Astrocyte of the cerebellum (primary cell): ENCODE results near the gene DNMT3A.

ENCODE experiments used
- DNase-seq: peaks from one replicate; pipeline ENCODE4 v3.0.0-alpha.2; 2011; ENCODE audit warnings: low read depth
- H3K4me3 ChIP-seq: 2 replicates; pipeline ENCODE4 v1.5.1; 2011; ENCODE audit warnings: mild to moderate bottlenecking, low read depth, low read length, moderate library complexity
- in situ Hi-C: cut with HindIII; loops from 2 replicates; pipeline ENCODE4 v1.10.0; 2017; ENCODE audit warnings: low sequenced_read_pairs
- TF ChIP-seq, protein P1 (sequence below): IDR thresholded peaks from 2 replicates; pipeline ENCODE4 v1.5.1; 2012; ENCODE audit warnings: low read length, low read depth, moderate library complexity, mild to moderate bottlenecking; ENCODE audit errors: missing control alignments

DNMT3A gene

GRCh38 chr2:25349397-25349796, 7.7 kb upstream of the DNMT3A start:
- in situ Hi-C loops = no loop called here
- no peak overlapping the region for H3K4me3 ChIP-seq
- peak; percentile 24 for DNase-seq
- TF ChIP-seq, protein P1, sequence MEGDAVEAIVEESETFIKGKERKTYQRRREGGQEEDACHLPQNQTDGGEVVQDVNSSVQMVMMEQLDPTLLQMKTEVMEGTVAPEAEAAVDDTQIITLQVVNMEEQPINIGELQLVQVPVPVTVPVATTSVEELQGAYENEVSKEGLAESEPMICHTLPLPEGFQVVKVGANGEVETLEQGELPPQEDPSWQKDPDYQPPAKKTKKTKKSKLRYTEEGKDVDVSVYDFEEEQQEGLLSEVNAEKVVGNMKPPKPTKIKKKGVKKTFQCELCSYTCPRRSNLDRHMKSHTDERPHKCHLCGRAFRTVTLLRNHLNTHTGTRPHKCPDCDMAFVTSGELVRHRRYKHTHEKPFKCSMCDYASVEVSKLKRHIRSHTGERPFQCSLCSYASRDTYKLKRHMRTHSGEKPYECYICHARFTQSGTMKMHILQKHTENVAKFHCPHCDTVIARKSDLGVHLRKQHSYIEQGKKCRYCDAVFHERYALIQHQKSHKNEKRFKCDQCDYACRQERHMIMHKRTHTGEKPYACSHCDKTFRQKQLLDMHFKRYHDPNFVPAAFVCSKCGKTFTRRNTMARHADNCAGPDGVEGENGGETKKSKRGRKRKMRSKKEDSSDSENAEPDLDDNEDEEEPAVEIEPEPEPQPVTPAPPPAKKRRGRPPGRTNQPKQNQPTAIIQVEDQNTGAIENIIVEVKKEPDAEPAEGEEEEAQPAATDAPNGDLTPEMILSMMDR = no peak

DNA sequence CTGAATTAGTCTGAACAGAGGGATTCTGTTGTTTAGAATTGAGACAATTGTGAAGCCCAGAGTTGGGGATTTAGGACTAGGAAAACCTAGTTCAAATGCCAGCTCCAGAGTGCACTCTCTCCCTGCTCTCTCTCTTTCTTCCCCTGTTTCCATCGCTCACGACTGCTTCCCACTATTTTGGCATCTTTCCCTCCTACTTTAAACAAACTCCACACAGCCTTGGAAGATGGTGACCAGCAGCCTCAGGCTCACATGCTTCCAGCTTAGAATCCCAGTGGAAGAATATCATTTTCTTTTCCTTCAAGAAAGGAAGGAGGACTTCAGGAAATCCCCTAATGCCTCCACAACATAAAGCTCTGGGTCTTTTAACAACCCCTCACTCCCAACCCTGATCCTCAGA, 6.1 kb upstream of the DNMT3A start:
- no peak overlapping the region for H3K4me3 ChIP-seq
- in situ Hi-C loops = no loop called here
- TF ChIP-seq, protein P1 = no peak
- peak; percentile 28 for DNase-seq

GRCh38 chr2:25347205-25347815, 5.6 kb upstream of the DNMT3A start:
- no peak for DNase-seq
- no peak overlapping the region for H3K4me3 ChIP-seq
- in situ Hi-C loops = no loop called here
- TF ChIP-seq, protein P1 = no peak

DNA sequence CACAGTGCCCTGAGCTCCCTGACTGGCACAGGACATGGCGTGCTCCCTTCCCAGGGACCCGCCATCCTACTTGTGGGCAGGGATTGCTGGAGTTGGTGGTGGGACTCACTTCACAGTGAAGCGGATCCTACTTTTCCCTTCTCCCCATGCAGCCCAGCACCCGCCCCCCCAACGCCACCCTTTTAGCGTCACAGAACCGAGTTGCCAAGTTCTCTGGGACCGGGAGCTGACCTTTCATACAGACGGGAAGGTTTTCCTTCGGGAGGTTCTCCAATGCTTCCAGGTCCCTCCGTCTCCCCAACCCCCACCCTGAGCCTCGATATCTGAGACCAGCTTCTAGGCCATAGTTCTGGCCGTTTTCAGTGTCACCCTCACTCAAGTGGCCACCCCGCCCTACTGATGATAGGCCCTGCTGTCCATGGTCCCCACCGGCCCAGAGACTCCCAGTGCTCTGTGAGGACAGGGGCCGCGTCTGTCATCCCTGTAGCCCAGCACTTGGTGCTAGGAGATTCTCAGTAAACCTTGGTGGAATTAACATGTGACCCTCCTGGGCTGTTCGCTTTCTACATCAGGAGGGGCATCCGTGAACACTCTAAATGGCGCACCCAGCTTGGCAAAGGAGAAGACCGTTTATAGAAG, 1.6 kb upstream of the DNMT3A start:
- TF ChIP-seq, protein P1 = no peak
- DNase-seq = no peak
- in situ Hi-C loops = no loop called here
- H3K4me3 ChIP-seq = no peak overlapping the region

GRCh38 chr2:25342372-25343186, 854 bp upstream of the DNMT3A start:
- in situ Hi-C loops = no loop called here
- TF ChIP-seq, protein P1 = peak; percentile 93
- peak; percentile 50 for DNase-seq
- H3K4me3 ChIP-seq = peak overlapping the region; percentile 44

DNA sequence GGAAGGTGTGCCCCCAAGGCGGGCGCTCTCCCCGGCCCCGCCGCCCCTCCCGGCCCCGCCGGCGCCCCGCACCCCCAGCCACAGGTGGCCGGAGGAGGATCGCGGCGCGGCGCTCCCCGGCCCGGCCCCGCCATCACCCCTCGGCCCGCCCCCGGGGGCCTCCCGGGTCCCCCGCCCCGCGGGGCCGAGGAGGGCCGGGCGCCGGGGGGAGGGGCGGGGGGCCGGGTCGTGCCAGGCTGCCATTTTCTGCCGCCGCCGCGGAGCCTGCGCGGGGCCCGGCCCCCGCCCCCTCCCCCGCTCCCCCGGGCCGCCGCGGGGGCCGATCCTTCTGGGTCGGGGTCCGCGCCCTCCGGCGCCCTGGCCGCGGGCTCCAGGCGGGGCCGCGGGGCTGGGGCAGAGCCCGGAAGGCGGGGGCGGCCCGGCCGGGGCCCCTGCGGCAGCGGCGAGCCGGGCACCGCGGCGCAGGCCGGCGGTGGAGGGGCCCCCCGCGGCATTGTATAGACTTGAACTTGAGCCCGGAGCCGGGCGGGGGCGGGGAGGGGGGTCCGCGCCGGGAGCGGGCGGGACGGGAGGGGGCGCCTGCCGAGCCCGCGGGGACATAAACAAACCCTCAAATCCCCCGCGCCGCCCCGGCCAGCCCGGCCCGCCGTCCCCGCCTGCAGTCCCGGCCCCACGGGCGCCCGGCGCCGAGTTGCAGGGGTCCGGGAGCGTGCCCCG, 556 bp downstream of the DNMT3A start:
- in situ Hi-C loops = no loop called here
- TF ChIP-seq, protein P1 = no peak
- peak overlapping the region; percentile 54 for H3K4me3 ChIP-seq
- no peak for DNase-seq
